Placental epithelial cell (primary cell): ENCODE data around the gene CDH19. TPM values are rescaled to one million over a fixed set of nuclear protein-coding genes. Genes with fewer than 3 reads are reported as not detected.

Experiments used
- total RNA-seq: library from RNA; depleted of rRNA; stranded (reverse); fragments of >200 nt; gene quantifications from 2 replicates; pipeline ENCODE4 v1.2.3, GENCODE V29; 2012

Gene CDH19, protein sequence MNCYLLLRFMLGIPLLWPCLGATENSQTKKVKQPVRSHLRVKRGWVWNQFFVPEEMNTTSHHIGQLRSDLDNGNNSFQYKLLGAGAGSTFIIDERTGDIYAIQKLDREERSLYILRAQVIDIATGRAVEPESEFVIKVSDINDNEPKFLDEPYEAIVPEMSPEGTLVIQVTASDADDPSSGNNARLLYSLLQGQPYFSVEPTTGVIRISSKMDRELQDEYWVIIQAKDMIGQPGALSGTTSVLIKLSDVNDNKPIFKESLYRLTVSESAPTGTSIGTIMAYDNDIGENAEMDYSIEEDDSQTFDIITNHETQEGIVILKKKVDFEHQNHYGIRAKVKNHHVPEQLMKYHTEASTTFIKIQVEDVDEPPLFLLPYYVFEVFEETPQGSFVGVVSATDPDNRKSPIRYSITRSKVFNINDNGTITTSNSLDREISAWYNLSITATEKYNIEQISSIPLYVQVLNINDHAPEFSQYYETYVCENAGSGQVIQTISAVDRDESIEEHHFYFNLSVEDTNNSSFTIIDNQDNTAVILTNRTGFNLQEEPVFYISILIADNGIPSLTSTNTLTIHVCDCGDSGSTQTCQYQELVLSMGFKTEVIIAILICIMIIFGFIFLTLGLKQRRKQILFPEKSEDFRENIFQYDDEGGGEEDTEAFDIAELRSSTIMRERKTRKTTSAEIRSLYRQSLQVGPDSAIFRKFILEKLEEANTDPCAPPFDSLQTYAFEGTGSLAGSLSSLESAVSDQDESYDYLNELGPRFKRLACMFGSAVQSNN
- not detected in 2 replicates for total RNA-seq

DNA sequence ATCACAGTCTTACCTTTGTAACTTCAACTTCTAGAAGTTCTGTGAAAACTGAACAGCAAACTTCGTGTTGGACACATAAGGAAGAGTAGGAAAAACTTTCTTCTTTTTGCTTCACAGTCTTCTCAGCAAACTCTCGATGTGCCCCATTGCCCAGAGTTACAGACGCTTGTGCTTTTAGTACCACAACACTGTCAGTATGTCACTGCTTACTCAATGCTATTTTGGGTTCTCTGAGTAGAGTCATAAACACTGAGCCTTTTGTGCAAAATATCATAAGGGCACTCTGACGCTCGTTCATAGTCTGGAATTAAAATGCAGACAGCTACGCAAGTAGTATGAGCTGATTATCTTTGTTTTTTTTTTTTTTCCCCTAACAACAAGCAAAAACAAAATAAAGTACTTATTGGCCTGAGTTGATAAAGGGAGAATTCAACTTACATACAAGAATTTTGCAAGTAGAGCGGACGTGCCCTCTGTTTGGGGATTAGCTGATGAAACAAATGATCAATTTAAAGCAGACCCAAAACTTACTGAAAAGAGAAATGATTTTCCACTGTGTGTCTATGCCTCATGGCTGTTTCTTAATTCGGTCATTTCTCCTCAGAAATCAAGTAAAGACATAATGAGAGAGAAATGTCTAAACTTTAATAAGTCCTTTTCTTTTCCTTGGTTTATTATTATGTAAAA lies at the start of gene CDH19:
Gene CDH19, minus strand, starts transcription at position 150 of the 687 bp plus-strand sequence. CDS start 31,886 bp downstream, outside the sequence.

